AG04449 (cell line): ENCODE data around the gene PRKAR1A.
A peak's percentile ranks its signal among the peaks of the same experiment; 100 is the strongest.

ENCODE experiments used
- CTCF ChIA-PET: fragments of 350-600 bp; formaldehyde crosslinking; extraction: SDS; loops from one replicate; lab custom pipeline; 2021; ENCODE audit warnings: antibody characterized with exemption; lab: Yijun Ruan, JAX
- POLR2A ChIA-PET: fragments of 400-600, 350-600 bp; formaldehyde crosslinking; extraction: SDS; loops from one replicate; lab custom pipeline; 2020; ENCODE audit warnings: antibody characterized with exemption, inconsistent platforms; lab: Yijun Ruan, JAX
- DNase-seq: peaks from one replicate; pipeline ENCODE4 v3.0.0-alpha.2; 2010; ENCODE audit warnings: low read depth, low spot score
- H3K4me3 ChIP-seq: 2 replicates; pipeline ENCODE4 v1.5.1; 2011; ENCODE audit warnings: low read depth, mild to moderate bottlenecking, control low read depth, low read length
- TF ChIP-seq, protein P1 (sequence below): IDR thresholded peaks from one replicate; pipeline ENCODE4 v1.5.1; 2011; ENCODE audit warnings: mild to moderate bottlenecking, moderate library complexity, low read length, control low read depth, inconsistent platforms; ENCODE audit not compliant: insufficient read depth; ENCODE audit errors: missing control alignments

Gene PRKAR1A

DNA sequence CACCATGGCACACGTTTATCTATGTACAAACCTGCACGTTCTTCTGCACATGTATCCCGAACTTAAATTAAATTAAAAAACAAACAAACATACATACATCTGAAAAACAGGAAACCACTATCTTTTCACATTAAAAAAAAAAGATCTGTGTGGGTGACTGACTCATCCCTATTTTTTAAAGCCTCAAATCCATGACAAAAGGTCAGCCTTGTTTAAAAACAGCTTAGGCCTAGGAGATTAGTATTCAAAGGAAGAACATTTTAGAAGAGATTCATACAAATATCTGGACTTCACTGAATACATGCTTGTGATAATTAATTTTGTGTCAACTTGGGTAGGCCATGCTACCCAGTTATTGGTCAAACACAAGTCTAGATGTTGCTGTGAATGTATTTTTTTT lies 4.7 kb upstream of the PRKAR1A start:
- TF ChIP-seq, protein P1, sequence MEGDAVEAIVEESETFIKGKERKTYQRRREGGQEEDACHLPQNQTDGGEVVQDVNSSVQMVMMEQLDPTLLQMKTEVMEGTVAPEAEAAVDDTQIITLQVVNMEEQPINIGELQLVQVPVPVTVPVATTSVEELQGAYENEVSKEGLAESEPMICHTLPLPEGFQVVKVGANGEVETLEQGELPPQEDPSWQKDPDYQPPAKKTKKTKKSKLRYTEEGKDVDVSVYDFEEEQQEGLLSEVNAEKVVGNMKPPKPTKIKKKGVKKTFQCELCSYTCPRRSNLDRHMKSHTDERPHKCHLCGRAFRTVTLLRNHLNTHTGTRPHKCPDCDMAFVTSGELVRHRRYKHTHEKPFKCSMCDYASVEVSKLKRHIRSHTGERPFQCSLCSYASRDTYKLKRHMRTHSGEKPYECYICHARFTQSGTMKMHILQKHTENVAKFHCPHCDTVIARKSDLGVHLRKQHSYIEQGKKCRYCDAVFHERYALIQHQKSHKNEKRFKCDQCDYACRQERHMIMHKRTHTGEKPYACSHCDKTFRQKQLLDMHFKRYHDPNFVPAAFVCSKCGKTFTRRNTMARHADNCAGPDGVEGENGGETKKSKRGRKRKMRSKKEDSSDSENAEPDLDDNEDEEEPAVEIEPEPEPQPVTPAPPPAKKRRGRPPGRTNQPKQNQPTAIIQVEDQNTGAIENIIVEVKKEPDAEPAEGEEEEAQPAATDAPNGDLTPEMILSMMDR: no peak
- ChIA-PET CTCF (no interaction called here), POLR2A (no interaction called here)
- no peak for DNase-seq
- H3K4me3 ChIP-seq: no peak overlapping the region

DNA sequence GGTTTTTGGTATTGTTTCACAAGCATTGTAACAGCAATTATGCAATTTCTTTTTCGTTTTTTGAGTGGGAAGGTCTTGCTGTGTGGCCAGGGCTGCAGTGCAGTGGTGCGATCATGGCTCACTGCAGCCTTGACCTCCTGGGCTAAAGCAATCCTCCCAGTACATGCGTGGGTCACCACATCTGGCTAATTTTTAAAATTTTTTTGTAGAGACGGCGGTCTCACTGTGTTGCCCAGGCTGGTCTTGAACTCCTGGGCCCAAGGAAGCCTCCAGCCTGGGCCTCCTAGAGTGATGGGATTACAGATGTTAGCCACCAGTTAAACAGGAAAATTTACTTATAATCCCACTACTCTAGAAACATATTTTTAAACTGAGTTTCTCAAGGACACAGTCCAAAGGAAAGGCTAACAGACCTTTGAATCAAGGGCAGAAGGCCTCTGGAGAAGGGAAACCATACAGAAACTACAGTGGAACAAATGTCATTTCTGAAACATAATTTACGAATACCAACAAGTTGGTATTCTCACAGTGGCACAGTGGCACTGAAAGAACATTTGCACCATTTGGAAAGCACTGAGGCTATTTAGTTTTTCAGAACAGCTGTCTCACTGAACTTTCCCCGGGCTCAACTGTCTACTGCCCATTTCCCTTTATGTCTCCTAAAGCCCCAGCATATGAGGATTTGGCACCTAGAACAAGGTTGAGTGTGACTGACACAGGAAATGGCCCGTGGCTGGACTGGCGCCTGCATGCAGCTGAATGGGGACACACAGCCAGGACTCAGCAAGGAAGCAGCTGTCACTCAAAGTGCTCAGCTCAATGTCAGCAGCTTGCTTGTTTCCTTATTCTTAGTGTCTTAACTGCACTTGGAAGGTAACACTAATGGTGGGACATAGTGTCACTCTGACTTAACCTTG lies 2.8 kb upstream of the PRKAR1A start:
- TF ChIP-seq, protein P1: no peak
- POLR2A ChIA-PET: no interaction called here
- H3K4me3 ChIP-seq: no peak overlapping the region
- DNase-seq: no peak
- CTCF ChIA-PET: interaction anchor here (0.7 kb wide), 1 partner anchor 44 kb away, joined by 3 read pairs; no protein-coding TSS in a partner anchor

DNA sequence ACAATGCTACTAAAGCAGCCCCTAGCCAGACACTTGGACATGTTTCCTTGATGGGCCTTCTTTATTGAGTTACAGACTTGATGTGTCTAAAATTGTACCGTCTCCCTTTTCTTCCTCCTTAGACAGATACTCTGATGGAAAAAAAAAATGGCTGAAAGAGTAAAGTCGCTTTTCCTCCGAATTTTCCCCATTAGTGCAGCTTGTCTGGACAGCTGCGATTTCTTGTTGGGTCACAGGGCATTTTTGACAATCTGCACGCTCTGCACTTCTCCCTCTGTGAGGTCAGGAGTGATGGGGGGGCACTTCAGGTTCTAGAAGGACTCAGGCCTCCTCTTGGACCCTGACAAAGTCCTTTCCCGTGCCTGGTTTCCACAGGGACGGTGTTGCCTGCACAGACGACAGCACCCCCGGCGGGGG lies 968 bp upstream of the PRKAR1A start:
- ChIA-PET POLR2A (no interaction called here), CTCF (interaction anchor here (0.9 to 1.0 kb wide), 2 partner anchors 9 to 14 kb away, joined by 3 read pairs; no protein-coding TSS in a partner anchor)
- DNase-seq: no peak
- TF ChIP-seq, protein P1: peak; percentile 4
- H3K4me3 ChIP-seq: peak overlapping the region; percentile 87

DNA sequence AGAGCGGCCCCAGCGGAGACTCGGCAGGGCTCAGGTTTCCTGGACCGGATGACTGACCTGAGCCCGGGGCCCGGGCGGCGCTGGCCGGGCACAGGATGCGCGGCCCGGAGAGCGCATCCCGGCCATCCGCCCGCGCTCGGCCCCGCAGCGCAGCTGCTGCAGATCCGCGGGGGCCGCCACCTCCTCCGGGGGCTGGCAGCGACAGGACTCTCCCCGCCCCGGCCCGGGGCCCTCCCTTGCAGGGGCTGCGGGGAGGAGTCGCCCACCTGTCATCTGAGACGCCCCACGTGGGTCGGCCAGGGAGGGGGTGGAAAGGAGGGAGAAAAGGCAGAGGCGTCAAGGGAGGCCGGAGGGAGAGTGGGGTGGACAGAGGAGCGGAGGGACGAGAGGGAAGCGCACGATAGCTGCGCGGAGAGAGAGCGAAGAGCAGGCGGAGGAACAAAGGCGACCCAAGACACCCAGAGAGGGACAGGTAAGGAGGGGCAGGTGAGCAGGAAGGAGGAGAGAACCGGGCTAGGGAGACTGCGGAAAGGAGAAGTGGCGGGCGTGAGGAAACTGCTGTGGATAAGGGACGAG lies 471 bp upstream of the PRKAR1A start:
- POLR2A ChIA-PET: interaction anchor here (1.0 kb wide), 2 partner anchors 54 to 195 kb away, joined by 4 read pairs; partner anchors contain the start of gene WIPI1
- DNase-seq: no peak
- TF ChIP-seq, protein P1: no peak
- CTCF ChIA-PET: interaction anchor here (0.6 to 1.6 kb wide), 2 partner anchors 22 to 238 kb away, joined by 3 to 4 read pairs; no protein-coding TSS in a partner anchor
- H3K4me3 ChIP-seq: peak overlapping the region; percentile 87

DNA sequence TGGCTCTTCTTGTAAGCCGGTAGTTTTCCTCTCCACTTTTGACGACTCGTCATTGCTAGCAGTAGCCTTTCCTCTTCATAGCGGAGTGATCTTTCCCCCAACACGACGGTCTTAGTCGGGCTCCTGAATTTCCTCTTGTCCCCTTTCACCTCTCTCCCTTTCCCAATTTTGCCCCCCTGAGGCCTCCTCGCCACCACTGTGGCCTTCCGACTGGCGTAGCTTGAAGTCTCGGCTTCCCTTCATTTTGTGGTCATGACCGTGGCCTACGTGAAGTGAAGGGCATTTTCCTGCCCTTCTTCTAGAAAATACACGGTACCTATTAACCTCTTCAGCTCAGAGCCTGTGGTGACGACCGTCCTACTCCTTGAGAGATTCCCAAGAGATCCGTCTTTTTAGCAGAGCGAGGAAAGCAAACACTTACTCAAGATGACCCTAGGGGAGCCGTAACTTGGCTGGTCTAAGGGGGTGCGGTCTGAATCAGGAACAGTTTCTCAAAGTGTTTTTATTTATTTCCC lies 787 bp downstream of the PRKAR1A start:
- peak overlapping the region; percentile 87 for H3K4me3 ChIP-seq
- TF ChIP-seq, protein P1: no peak
- ChIA-PET POLR2A (interaction anchor here (1.0 kb wide), 1 partner anchor 56 kb away, joined by 4 read pairs; the partner anchor contains the start of gene WIPI1), CTCF (interaction anchor here (1.6 kb wide), 1 partner anchor 21 kb away, joined by 4 read pairs; no protein-coding TSS in a partner anchor)
- no peak for DNase-seq
